Activated naive CD8-positive, alpha-beta T cell treated with anti-CD3 and anti-CD28 coated beads, Interleukin-2, amount 50 U/mL, for 16 hours (primary cell): Measurements from ENCODE around the gene ACKR3.

ENCODE experiments used
- DNase-seq: peaks from one replicate; pipeline ENCODE4 v3.0.0-alpha.2; 2020; ENCODE audit warnings: low read depth, low spot score

ACKR3 gene

GRCh38 chr2:236584521-236585384 lies 15.1 kb downstream of the ACKR3 start:
- DNase-seq = no peak

GRCh38 chr2:236585966-236586365 lies 16.3 kb downstream of the ACKR3 start:
- DNase-seq = no peak

- DNase-seq = no peak
These were observed 18.5 kb downstream of the ACKR3 start for GRCh38 chr2:236587861-236588815.

- DNase-seq = no peak
These were observed 19.4 kb downstream of the ACKR3 start for GRCh38 chr2:236588932-236589592.

- DNase-seq = no peak
These were observed 21.2 kb downstream of the ACKR3 start for GRCh38 chr2:236590846-236591245.

- DNase-seq = no peak
These were observed 23.2 kb downstream of the ACKR3 start for GRCh38 chr2:236592821-236593220.

GRCh38 chr2:236593531-236593930 lies 23.9 kb downstream of the ACKR3 start:
- DNase-seq = no peak

- no peak for DNase-seq
These were observed 24.3 kb downstream of the ACKR3 start for GRCh38 chr2:236593956-236594355.

- DNase-seq = no peak
These were observed 28.0 kb downstream of the ACKR3 start for GRCh38 chr2:236597629-236598028.

- no peak for DNase-seq
These were observed 29.4 kb downstream of the ACKR3 start for GRCh38 chr2:236599059-236599458.

- DNase-seq = no peak
These were observed 30.5 kb downstream of the ACKR3 start for GRCh38 chr2:236600158-236600557.

GRCh38 chr2:236600892-236601291 lies 31.3 kb downstream of the ACKR3 start:
- DNase-seq = no peak

GRCh38 chr2:236601316-236602202 lies 31.9 kb downstream of the ACKR3 start:
- no peak for DNase-seq

GRCh38 chr2:236602678-236603077 lies 33.1 kb downstream of the ACKR3 start:
- DNase-seq = no peak

GRCh38 chr2:236603361-236604015 lies 33.9 kb downstream of the ACKR3 start:
- no peak for DNase-seq

- no peak for DNase-seq
These were observed 35.1 kb downstream of the ACKR3 start for GRCh38 chr2:236604575-236605344.

- no peak for DNase-seq
These were observed 35.7 kb downstream of the ACKR3 start for GRCh38 chr2:236605345-236605734.

- DNase-seq = no peak
These were observed 36.4 kb downstream of the ACKR3 start for GRCh38 chr2:236606023-236606422.

GRCh38 chr2:236607471-236608187 lies 38.0 kb downstream of the ACKR3 start:
- no peak for DNase-seq
